ENCODE data around the gene HINT3. TPM values are rescaled to one million over a fixed set of nuclear protein-coding genes. Genes with fewer than 3 reads are reported as not detected.
"Not testable (repeated sequence)": the region's sequence is repeated elsewhere in the genome, so short reads cannot be mapped to it uniquely, and the experiment has no call there.

HINT3 gene
- 10 to 100 TPM; 12.5 to 27.0 (median 16.6) TPM for total RNA-seq

- peak; percentile 97 to 98 for DNase-seq (ENCODE audit: low spot score in 2 of 2)
- Histone ChIP-seq H3K27me3 (no peaks in the 10 kb centered on the region), H3K4me1 (peaks cover 32% of the 10 kb centered on the region), H3K27ac (peak within 1 kb of the TSS; percentile 94), H3K4me3 (peak within 1 kb of the TSS; percentile 99), H3K9me3 (no peaks in the 10 kb centered on the region), H3K36me3 (no peaks in the 10 kb centered on the region)
- TF ChIP-seq CTCF (IDR thresholded peaks at IDR 0.05) (peak; percentile 78 to 97), POLR2AphosphoS5 (IDR thresholded peaks at IDR 0.05) (peak; percentile 51 to 95 (median 85)), EP300 (IDR thresholded peaks at IDR 0.05) (no peak), POLR2A (IDR thresholded peaks at IDR 0.05) (peak in 1 of 2 donors; percentile 48)
- WGBS, result 0% methylated on average over 32 of the region's 82 CpGs
Observed at GRCh38 chr6:125956506-125957390, at the start of gene HINT3. Gene HINT3 (plus strand): TSS chr6:125956770. CDS start chr6:125956978, 208 bp downstream.

- Histone ChIP-seq H3K27me3 (no peaks in the 10 kb centered on the region), H3K36me3 (peaks cover 26% of the 10 kb centered on the region), H3K27ac (no peak overlapping the region), H3K9me3 (no peaks in the 10 kb centered on the region), H3K4me1 (peaks cover 11% of the 10 kb centered on the region), H3K4me3 (no peak overlapping the region)
- TF ChIP-seq POLR2AphosphoS5 (IDR thresholded peaks at IDR 0.05) (no peak), POLR2A (IDR thresholded peaks at IDR 0.05) (no peak), CTCF (IDR thresholded peaks at IDR 0.05) (no peak), EP300 (IDR thresholded peaks at IDR 0.05) (no peak)
- DNase-seq (ENCODE audit: low spot score in 2 of 2), result no peak
- whole genome bisulfite sequencing, result 43% methylated on average over 3 of the region's 3 CpGs
Observed at GRCh38 chr6:125910527-125910926, 46.0 kb upstream of the HINT3 start.

- peaks cover 11% of the 10 kb centered on the region for H3K4me1 ChIP-seq
- peaks cover 31% of the 10 kb centered on the region for H3K36me3 ChIP-seq
- not testable (repeated sequence) for H3K9me3 ChIP-seq; H3K27ac ChIP-seq; H3K27me3 ChIP-seq; H3K4me3 ChIP-seq; DNase-seq (ENCODE audit: low spot score in 2 of 2)
- WGBS, result 76% methylated on average over 4 of the region's 4 CpGs
Observed at GRCh38 chr6:125911051-125911451, 45.5 kb upstream of the HINT3 start.

GRCh38 chr6:125912430-125912829 is 44.1 kb upstream of the HINT3 start:
- 58% methylated on average over 2 of the region's 2 CpGs for WGBS
- H3K9me3 ChIP-seq, result not testable (repeated sequence)

GRCh38 chr6:125913145-125913544 is 43.4 kb upstream of the HINT3 start:
- Histone ChIP-seq H3K9me3 (no peaks in the 10 kb centered on the region), H3K27ac (no peak overlapping the region), H3K4me3 (no peak overlapping the region), H3K27me3 (no peaks in the 10 kb centered on the region), H3K36me3 (peaks cover 27% of the 10 kb centered on the region), H3K4me1 (peaks cover 12% of the 10 kb centered on the region)
- WGBS, result 100% methylated on average over 1 of the region's 1 CpG
- DNase-seq (ENCODE audit: low spot score in 2 of 2), result no peak
- no peak for TF ChIP-seq EP300 (IDR thresholded peaks at IDR 0.05)
- no peak for TF ChIP-seq CTCF (IDR thresholded peaks at IDR 0.05)
- TF ChIP-seq POLR2A (IDR thresholded peaks at IDR 0.05), result no peak
- TF ChIP-seq POLR2AphosphoS5 (IDR thresholded peaks at IDR 0.05), result no peak

More at GRCh38 chr6:125912430-125912829, 44.1 kb upstream of the HINT3 start:
- H3K4me3 ChIP-seq; DNase-seq (ENCODE audit: low spot score in 2 of 2); H3K27me3 ChIP-seq; H3K27ac ChIP-seq: not testable (repeated sequence)
- Histone ChIP-seq H3K36me3 (peaks cover 34% of the 10 kb centered on the region), H3K4me1 (peaks cover 11% of the 10 kb centered on the region)

- WGBS, result 33% methylated on average over 5 of the region's 5 CpGs
- TF ChIP-seq EP300 (IDR thresholded peaks at IDR 0.05), result no peak
- TF ChIP-seq CTCF (IDR thresholded peaks at IDR 0.05), result no peak
- no peak for TF ChIP-seq POLR2A (IDR thresholded peaks at IDR 0.05)
- no peak for TF ChIP-seq POLR2AphosphoS5 (IDR thresholded peaks at IDR 0.05)
- Histone ChIP-seq H3K4me3 (no peak overlapping the region), H3K27ac (no peak overlapping the region), H3K36me3 (peaks cover 24% of the 10 kb centered on the region), H3K4me1 (peaks cover 20% of the 10 kb centered on the region), H3K27me3 (no peaks in the 10 kb centered on the region), H3K9me3 (no peaks in the 10 kb centered on the region)
- no peak for DNase-seq (ENCODE audit: low spot score in 2 of 2)
Observed at GRCh38 chr6:125913864-125914351, 42.7 kb upstream of the HINT3 start.

Data from suprapubic skin (tissue), 4 donors.